T-helper 2 cell treated with Interferon-gamma antibody and Interleukin-4, amounts not matched to agents 5 μg/mL and 100 μg/mL, for 36 hours (primary cell): Measurements from ENCODE around the gene IGLL5.

ENCODE experiments used
- DNase-seq: peaks from one replicate; pipeline ENCODE4 v3.0.0; 2021; ENCODE audit warnings: low spot score
- H3K27ac Mint-ChIP-seq: one replicate; pipeline ENCODE4 v1.8.0; 2021; ENCODE audit warnings: mild to moderate bottlenecking, mixed read lengths
- H3K27me3 Mint-ChIP-seq: one replicate; pipeline ENCODE4 v1.8.0; 2021; ENCODE audit warnings: low read depth, mixed read lengths
- H3K36me3 Mint-ChIP-seq: one replicate; pipeline ENCODE4 v1.8.0; 2021; ENCODE audit warnings: low read depth, mixed read lengths
- H3K4me1 Mint-ChIP-seq: one replicate; pipeline ENCODE4 v1.8.0; 2021; ENCODE audit warnings: low read depth, mixed read lengths
- H3K4me3 Mint-ChIP-seq: one replicate; pipeline ENCODE4 v1.8.0; 2022; ENCODE audit warnings: mild to moderate bottlenecking, moderate library complexity, mixed read lengths
- H3K9me3 Mint-ChIP-seq: one replicate; pipeline ENCODE4 v1.8.0; 2021; ENCODE audit warnings: mixed read lengths

Gene IGLL5

GRCh38 chr22:22855085-22855484, 32.5 kb upstream of the IGLL5 start:
- H3K36me3 Mint-ChIP-seq = no peaks in the 10 kb centered on the region
- no peak for DNase-seq
- H3K9me3 Mint-ChIP-seq = no peaks in the 10 kb centered on the region
- H3K4me3 Mint-ChIP-seq = no peak overlapping the region
- no peak overlapping the region for H3K27ac Mint-ChIP-seq
- H3K27me3 Mint-ChIP-seq = peaks cover 43% of the 10 kb centered on the region
- H3K4me1 Mint-ChIP-seq = no peaks in the 10 kb centered on the region

GRCh38 chr22:22855617-22856308, 31.9 kb upstream of the IGLL5 start:
- H3K36me3 Mint-ChIP-seq = no peaks in the 10 kb centered on the region
- H3K27ac Mint-ChIP-seq = no peak overlapping the region
- no peak for DNase-seq
- no peak overlapping the region for H3K4me3 Mint-ChIP-seq
- H3K27me3 Mint-ChIP-seq = peaks cover 49% of the 10 kb centered on the region
- no peaks in the 10 kb centered on the region for H3K9me3 Mint-ChIP-seq
- no peaks in the 10 kb centered on the region for H3K4me1 Mint-ChIP-seq

GRCh38 chr22:22856364-22856763, 31.3 kb upstream of the IGLL5 start:
- Mint-ChIP-seq H3K9me3 (no peaks in the 10 kb centered on the region), H3K4me1 (no peaks in the 10 kb centered on the region), H3K27me3 (peaks cover 54% of the 10 kb centered on the region), H3K4me3 (no peak overlapping the region), H3K27ac (no peak overlapping the region), H3K36me3 (no peaks in the 10 kb centered on the region)
- no peak for DNase-seq

DNA sequence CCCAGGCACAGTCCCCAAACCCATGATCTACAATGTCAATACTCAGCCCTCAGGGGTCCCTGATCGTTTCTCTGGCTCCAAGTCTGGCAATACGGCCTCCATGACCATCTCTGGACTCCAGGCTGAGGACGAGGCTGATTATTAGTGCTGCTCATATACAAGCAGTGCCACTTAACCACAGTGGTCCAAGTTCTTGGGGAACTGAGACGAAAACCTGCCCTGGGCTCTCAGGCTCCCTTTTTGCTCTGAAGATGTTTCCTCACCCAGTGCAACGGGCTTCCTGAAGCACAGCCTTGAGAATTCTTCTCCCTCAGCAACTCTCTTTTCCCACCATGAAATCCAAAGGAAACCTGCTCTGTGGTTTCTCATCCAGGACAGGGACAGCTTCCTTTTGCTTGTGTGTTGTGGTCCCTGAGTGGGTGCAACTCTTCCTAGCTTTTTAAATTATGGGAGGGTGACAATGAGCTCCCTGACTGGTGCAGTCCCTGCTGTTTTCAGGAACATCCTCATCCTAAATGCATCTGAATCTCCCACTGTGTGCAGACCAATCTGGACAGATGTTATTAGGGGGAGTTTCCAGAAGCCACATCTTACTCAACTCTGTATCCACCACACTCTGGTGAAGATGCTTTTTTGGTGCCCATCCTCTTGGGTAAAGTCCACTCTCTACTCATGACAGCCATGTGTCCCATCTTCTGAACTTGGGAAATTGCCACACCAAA, 30.6 kb upstream of the IGLL5 start:
- no peak for DNase-seq
- H3K4me3 Mint-ChIP-seq = no peak overlapping the region
- no peaks in the 10 kb centered on the region for H3K9me3 Mint-ChIP-seq
- no peaks in the 10 kb centered on the region for H3K4me1 Mint-ChIP-seq
- peaks cover 58% of the 10 kb centered on the region for H3K27me3 Mint-ChIP-seq
- H3K36me3 Mint-ChIP-seq = no peaks in the 10 kb centered on the region
- H3K27ac Mint-ChIP-seq = no peak overlapping the region

DNA sequence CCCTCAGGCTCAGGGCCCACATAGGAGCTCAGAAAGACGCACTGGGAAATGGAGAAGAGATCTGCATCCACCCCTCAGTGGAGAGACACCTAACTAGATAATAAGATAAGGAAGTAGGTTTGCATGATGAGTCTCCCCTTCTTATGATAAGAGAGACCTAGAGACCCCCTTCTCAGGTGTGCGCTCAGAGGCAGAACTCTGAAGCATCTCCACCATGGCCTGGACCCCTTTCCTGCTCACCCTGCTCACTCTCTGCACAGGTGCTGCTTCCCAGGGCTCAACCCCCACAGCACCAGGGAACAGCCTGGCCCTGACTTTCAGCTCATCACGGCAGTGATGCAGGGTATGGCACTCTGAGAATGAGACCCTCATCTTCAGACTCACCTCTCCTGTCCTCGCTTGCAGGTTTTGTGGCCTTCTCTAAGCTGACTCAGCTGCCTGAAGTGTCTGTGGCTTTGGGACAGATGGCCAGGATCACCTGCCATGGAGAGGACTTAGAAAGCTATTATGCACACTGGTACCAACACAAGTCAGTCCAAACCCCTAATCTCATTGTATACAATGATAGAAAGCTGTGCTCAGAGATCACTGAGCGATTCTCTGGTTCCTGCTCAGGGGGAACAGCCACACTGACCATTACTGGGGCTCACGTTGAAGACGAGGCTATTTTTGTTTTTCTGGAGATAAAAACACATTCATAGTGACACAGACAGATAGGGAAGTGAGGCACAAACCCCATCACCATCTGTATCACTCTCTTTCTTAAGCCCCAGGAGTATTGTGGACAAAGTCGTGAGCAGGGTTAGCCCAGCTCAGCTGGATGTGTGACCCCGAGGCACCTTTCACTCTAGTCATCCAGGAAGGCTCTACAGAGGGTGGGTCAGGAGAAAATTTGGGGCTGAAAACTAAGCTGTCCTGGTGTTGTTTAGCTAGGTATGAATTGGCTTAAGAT, 29.7 kb upstream of the IGLL5 start:
- H3K27ac Mint-ChIP-seq = no peak overlapping the region
- H3K4me3 Mint-ChIP-seq = no peak overlapping the region
- peaks cover 53% of the 10 kb centered on the region for H3K27me3 Mint-ChIP-seq

GRCh38 chr22:22858559-22858937, 29.1 kb upstream of the IGLL5 start:
- H3K27ac Mint-ChIP-seq = no peak overlapping the region

More for the DNA sequence above, 29.7 kb upstream of the IGLL5 start:
- Mint-ChIP-seq H3K4me1 (no peaks in the 10 kb centered on the region), H3K36me3 (no peaks in the 10 kb centered on the region), H3K9me3 (no peaks in the 10 kb centered on the region)
- DNase-seq = no peak

DNA sequence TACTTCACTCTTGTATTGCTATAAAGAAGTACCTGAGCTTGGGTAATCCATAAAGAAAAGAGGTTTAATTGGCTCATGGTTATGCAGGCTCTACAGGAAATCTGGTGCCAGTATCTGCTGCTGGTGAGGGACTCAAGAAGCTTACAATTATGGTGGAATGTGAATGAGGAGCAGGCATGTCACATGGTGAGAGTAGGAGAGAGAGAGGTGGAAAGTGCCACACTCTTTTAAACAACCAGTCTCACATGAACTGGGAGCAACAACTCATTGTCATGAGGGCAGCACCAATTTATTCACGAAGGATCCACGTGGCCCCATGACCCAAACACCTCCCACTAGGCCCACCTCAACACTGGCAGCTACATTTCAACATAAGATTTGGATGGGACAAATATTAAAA, 24.6 kb upstream of the IGLL5 start:
- peaks cover 47% of the 10 kb centered on the region for H3K27me3 Mint-ChIP-seq
- no peak overlapping the region for H3K4me3 Mint-ChIP-seq
- H3K9me3 Mint-ChIP-seq = no peaks in the 10 kb centered on the region
- DNase-seq = no peak
- peaks cover 32% of the 10 kb centered on the region for H3K4me1 Mint-ChIP-seq
- H3K27ac Mint-ChIP-seq = no peak overlapping the region
- H3K36me3 Mint-ChIP-seq = no peaks in the 10 kb centered on the region

More at GRCh38 chr22:22858559-22858937, 29.1 kb upstream of the IGLL5 start:
- no peaks in the 10 kb centered on the region for H3K9me3 Mint-ChIP-seq
- H3K4me3 Mint-ChIP-seq = no peak overlapping the region
- no peak for DNase-seq
- no peaks in the 10 kb centered on the region for H3K4me1 Mint-ChIP-seq
- H3K27me3 Mint-ChIP-seq = peaks cover 46% of the 10 kb centered on the region
- H3K36me3 Mint-ChIP-seq = no peaks in the 10 kb centered on the region

DNA sequence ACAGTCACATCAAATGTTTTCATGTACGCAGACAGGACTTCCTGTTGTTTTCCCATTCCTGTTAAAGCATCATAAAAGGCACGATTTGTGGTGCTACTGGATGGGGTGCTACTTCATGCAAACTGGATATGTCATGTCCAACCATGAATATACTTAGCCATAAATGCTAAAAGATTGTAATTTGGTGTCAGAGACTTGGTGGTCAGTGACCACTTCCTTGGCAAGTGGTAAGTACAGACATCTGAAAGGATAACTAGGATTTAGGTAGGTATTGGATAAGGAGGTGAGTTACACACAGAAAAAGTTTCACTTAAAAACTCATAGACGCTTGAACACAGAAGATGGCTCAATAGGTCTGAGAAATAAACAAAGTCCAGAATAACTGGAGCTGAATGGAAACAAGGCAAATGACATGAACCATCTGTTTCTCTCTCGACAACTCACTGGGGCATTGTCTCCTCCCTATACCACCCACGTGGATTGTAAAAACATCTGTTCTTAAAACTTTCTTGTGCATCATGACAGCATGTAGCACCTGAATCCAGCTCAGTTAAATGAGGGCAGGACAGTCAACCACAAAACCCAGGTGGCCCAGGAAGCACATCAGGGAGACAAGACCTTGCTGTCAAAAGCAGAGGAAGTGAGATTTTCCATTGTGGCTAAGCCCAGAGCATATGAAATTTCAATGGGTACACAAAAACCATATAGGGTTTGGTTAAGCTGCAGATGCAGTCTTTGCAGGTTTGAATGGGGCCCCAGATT, 22.1 kb upstream of the IGLL5 start:
- Mint-ChIP-seq H3K27me3 (peaks cover 45% of the 10 kb centered on the region), H3K9me3 (no peaks in the 10 kb centered on the region), H3K4me3 (peak overlapping the region; percentile 3), H3K27ac (no peak overlapping the region), H3K36me3 (no peaks in the 10 kb centered on the region), H3K4me1 (peaks cover 32% of the 10 kb centered on the region)
- DNase-seq = peak; percentile 41

DNA sequence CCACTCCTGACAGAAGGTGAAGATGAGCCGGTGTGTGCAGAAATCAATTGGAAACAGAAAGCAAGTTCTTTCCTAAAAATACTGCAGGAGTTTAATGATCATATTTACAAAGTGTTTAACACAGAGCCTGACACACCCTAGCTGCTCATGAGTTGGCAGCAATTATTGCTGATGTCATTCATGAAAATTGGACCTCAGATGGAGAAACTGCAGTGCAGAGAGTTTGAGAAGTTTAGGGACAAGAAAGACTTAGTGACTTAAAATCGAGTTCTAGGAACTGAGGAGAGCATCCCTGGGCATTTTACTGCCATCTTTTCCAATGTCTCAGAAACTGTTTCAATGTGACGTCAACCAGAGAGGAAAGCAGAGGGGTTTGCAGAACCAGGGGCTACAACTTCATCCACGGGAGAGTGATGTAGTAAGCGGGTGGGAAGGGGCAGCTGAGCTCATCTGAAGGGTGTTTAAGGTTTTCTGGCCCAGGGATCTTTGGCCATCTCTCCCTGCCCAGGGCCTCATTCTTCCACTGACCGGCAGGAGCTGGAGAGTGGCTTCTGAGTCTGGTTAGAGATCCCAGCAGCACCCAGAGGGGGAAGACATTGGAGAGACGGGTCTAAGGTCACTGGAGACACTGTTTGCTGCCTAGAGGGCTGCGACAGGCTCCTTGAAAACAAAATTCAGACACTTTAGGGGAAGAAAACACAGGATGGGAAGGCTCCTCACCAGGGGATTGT, 21.1 kb upstream of the IGLL5 start:
- DNase-seq = no peak
- Mint-ChIP-seq H3K9me3 (no peaks in the 10 kb centered on the region), H3K4me1 (peaks cover 32% of the 10 kb centered on the region), H3K36me3 (no peaks in the 10 kb centered on the region), H3K4me3 (no peak overlapping the region), H3K27me3 (peaks cover 41% of the 10 kb centered on the region), H3K27ac (no peak overlapping the region)

- no peak for DNase-seq
- no peaks in the 10 kb centered on the region for H3K36me3 Mint-ChIP-seq
- peaks cover 38% of the 10 kb centered on the region for H3K27me3 Mint-ChIP-seq
- H3K9me3 Mint-ChIP-seq = no peaks in the 10 kb centered on the region
- H3K27ac Mint-ChIP-seq = no peak overlapping the region
- H3K4me3 Mint-ChIP-seq = no peak overlapping the region
- H3K4me1 Mint-ChIP-seq = peaks cover 32% of the 10 kb centered on the region
Observed at GRCh38 chr22:22867996-22868715, 19.5 kb upstream of the IGLL5 start.

DNA sequence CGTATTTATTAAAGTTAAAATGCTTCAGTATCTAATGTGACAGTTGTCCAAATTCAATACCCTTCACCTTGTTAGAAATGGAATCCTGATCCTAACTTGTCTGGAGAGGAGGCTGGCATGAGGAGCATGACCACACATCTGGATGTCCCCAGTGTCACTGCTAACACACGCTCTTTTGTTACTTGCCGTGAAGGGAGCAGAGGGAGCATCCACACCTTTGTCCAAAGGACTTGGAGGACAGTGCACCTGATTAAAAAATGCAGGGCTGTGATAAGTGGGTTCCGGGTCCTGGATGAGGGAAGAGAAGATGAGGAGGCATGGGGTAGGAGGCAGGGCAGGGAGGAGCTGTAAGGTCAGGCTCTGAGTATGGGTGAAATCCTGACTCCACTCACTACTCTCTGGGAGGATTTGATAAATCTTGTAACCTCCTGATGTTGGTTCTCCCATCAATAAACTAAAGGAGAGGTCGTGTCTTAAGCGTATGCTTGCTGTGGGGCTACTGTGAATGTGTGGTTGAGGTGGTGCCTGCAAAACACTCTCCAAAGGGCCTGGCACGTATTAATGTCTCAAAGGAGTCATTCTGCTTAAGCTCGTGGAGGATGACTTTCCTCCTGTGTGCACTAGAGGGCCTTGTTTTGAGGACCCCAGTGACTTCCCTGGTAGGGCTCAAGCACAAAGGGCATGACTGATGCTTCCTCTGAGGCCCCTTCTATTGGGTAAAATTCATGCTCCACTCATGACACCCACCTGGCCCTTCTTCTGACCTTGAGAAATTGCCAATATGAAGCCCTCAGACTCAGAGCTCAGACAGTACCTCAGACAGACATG, 16.8 kb upstream of the IGLL5 start:
- DNase-seq = no peak
- no peaks in the 10 kb centered on the region for H3K9me3 Mint-ChIP-seq
- H3K27me3 Mint-ChIP-seq = peaks cover 41% of the 10 kb centered on the region
- no peak overlapping the region for H3K27ac Mint-ChIP-seq
- H3K4me1 Mint-ChIP-seq = peaks cover 11% of the 10 kb centered on the region
- no peaks in the 10 kb centered on the region for H3K36me3 Mint-ChIP-seq
- no peak overlapping the region for H3K4me3 Mint-ChIP-seq
